HepG2 (cell line): ENCODE measurements around the gene NPIPA3.
"Not testable (repeated sequence)": the region's sequence is repeated elsewhere in the genome, so short reads cannot be mapped to it uniquely, and the experiment has no call there.

Experiments used
- BHLHE40 ChIP-seq: IDR thresholded peaks from 2 replicates; pipeline ENCODE4 v1.6.1; 2011; ENCODE audit warnings: low read length, improper control_type of control experiment
- HDAC2 ChIP-seq: sonication (generic); formaldehyde crosslinking; IDR thresholded peaks from 2 replicates; pipeline ENCODE4 v1.4.0; 2020; ENCODE audit warnings: missing genetic modification reagents
- SKI ChIP-seq: fragments of 450-650 bp; IDR thresholded peaks from one replicate; pipeline ENCODE4 v1.6.1; 2018; ENCODE audit warnings: mild to moderate bottlenecking; ENCODE audit not compliant: partially characterized antibody
- SMC3 ChIP-seq: IDR thresholded peaks from 2 replicates; pipeline ENCODE4 v1.6.1; 2011; ENCODE audit warnings: low read length, improper control_type of control experiment
- SSRP1 ChIP-seq: IDR thresholded peaks from 2 replicates; pipeline ENCODE4 v1.6.1; 2016; ENCODE audit warnings: control low read depth
- ZNF460 ChIP-seq: sonication (generic); formaldehyde crosslinking; IDR thresholded peaks from 2 replicates; pipeline ENCODE4 v1.5.1; 2020; ENCODE audit warnings: missing genetic modification reagents, mild to moderate bottlenecking, borderline replicate concordance
- ZNF841 ChIP-seq: sonication (generic); formaldehyde crosslinking; IDR thresholded peaks from 2 replicates; pipeline ENCODE4 v1.8.1; 2023; ENCODE audit warnings: missing genetic modification reagents, borderline replicate concordance
- TF ChIP-seq, protein P1 (sequence below): sonication (generic); formaldehyde crosslinking; IDR thresholded peaks from 2 replicates; pipeline ENCODE4 v1.5.0; 2020; ENCODE audit warnings: mild to moderate bottlenecking, missing genetic modification reagents, moderate library complexity
- TF ChIP-seq, protein P2 (sequence below): sonication (generic); formaldehyde crosslinking; IDR thresholded peaks from 2 replicates; pipeline ENCODE4 v1.9.0; 2021; ENCODE audit warnings: missing genetic modification reagents, mild to moderate bottlenecking, borderline replicate concordance

DNA sequence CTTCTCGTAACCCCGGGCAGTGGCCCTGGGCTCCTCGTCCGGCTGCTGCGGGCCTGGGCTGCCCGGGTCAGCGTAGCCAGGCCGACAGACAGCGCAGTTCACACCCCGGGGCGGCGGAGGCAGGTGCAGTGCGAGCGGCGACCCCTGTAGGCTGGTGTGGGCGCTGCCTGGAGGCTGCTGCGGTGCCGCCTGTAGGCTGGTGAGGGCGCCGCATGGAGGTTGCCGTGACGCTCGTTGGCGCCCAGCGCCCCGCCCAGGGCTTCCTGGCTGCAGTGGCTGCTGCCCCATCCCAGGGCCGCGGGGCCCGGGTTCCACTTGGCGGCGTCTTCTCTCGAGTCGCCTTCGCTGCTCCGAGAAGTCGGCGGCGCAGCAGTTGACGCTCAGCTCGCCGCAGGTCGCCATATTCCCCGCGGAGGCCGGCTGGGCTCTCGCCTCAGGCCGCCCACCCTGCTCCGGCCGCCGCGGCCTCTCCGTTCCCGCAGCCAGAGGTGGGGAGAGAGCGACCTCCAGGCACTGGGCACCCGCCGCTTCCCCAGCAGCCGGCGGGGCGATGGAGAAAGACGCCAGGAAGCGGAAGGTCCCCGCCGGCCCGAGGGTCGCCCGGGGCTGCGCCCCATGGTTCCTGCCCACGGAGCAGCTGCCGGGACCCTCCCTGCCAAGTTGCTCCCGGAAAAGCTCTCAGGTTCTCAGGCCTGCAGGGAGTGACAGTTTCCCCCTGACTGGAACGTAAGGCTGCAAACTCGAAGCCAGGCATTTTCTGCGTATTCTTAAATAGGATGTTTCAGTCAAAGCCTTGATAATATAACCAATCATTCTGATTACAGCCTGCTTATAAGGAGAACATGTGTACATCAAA, at the start of gene NPIPA3:
- not testable (repeated sequence) for TF ChIP-seq HDAC2 (CRISPR knock-in tag); BHLHE40; SSRP1 (CRISPR knock-in tag); SMC3; ZNF460 (CRISPR knock-in tag); ZNF841 (CRISPR knock-in tag); SKI
- TF ChIP-seq, protein P1, sequence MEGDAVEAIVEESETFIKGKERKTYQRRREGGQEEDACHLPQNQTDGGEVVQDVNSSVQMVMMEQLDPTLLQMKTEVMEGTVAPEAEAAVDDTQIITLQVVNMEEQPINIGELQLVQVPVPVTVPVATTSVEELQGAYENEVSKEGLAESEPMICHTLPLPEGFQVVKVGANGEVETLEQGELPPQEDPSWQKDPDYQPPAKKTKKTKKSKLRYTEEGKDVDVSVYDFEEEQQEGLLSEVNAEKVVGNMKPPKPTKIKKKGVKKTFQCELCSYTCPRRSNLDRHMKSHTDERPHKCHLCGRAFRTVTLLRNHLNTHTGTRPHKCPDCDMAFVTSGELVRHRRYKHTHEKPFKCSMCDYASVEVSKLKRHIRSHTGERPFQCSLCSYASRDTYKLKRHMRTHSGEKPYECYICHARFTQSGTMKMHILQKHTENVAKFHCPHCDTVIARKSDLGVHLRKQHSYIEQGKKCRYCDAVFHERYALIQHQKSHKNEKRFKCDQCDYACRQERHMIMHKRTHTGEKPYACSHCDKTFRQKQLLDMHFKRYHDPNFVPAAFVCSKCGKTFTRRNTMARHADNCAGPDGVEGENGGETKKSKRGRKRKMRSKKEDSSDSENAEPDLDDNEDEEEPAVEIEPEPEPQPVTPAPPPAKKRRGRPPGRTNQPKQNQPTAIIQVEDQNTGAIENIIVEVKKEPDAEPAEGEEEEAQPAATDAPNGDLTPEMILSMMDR, result not testable (repeated sequence)
- TF ChIP-seq, protein P2, sequence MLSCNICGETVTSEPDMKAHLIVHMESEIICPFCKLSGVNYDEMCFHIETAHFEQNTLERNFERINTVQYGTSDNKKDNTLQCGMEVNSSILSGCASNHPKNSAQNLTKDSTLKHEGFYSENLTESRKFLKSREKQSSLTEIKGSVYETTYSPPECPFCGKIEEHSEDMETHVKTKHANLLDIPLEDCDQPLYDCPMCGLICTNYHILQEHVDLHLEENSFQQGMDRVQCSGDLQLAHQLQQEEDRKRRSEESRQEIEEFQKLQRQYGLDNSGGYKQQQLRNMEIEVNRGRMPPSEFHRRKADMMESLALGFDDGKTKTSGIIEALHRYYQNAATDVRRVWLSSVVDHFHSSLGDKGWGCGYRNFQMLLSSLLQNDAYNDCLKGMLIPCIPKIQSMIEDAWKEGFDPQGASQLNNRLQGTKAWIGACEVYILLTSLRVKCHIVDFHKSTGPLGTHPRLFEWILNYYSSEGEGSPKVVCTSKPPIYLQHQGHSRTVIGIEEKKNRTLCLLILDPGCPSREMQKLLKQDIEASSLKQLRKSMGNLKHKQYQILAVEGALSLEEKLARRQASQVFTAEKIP (CRISPR knock-in tag), result not testable (repeated sequence)
